TTC549 (cell line): Measurements from ENCODE around the gene HINT3.
"Not testable (repeated sequence)": the region's sequence is repeated elsewhere in the genome, so short reads cannot be mapped to it uniquely, and the experiment has no call there.

ENCODE experiments used
- FAIRE-seq: peaks from 2 replicates; lab custom pipeline; 2012; peaks lifted over from hg19 to GRCh38; lab: Jason Lieb, UNC

The HINT3 gene

GRCh38 chr6:125962900-125963497, 6.4 kb downstream of the HINT3 start:
- no peak for FAIRE-seq

- no peak for FAIRE-seq
Measured at GRCh38 chr6:125963817-125964216, 7.2 kb downstream of the HINT3 start.

GRCh38 chr6:125966569-125966968, 10.0 kb downstream of the HINT3 start:
- no peak for FAIRE-seq

GRCh38 chr6:125968493-125968892, 11.9 kb downstream of the HINT3 start:
- no peak for FAIRE-seq

- no peak for FAIRE-seq
Measured at GRCh38 chr6:125970760-125971159, 14.2 kb downstream of the HINT3 start.

GRCh38 chr6:125972478-125972877, 15.9 kb downstream of the HINT3 start:
- FAIRE-seq, result not testable (repeated sequence)

- peak; percentile 90 for FAIRE-seq
Measured at GRCh38 chr6:125974214-125974866, 17.8 kb downstream of the HINT3 start.

- no peak for FAIRE-seq
Measured at GRCh38 chr6:125979101-125979500, 22.5 kb downstream of the HINT3 start.

GRCh38 chr6:125981571-125982185, 25.1 kb downstream of the HINT3 start:
- no peak for FAIRE-seq

- FAIRE-seq, result no peak
Measured at GRCh38 chr6:125983246-125983945, 26.8 kb downstream of the HINT3 start.

GRCh38 chr6:125984311-125984710, 27.7 kb downstream of the HINT3 start:
- FAIRE-seq, result no peak

GRCh38 chr6:125985522-125985921, 29.0 kb downstream of the HINT3 start:
- FAIRE-seq, result no peak

GRCh38 chr6:125985979-125986300, 29.4 kb downstream of the HINT3 start:
- no peak for FAIRE-seq

- FAIRE-seq, result no peak
Measured at GRCh38 chr6:125986301-125987025, 29.9 kb downstream of the HINT3 start, which contains the start of gene TRMT11. TSS of gene TRMT11 (plus strand) at chr6:125986540. CDS start at chr6:125986551, 11 bp downstream.

- FAIRE-seq, result no peak
Measured at GRCh38 chr6:125987026-125987617, 30.6 kb downstream of the HINT3 start.

GRCh38 chr6:125988280-125988679, 31.7 kb downstream of the HINT3 start:
- FAIRE-seq, result no peak

GRCh38 chr6:125989631-125990030, 33.1 kb downstream of the HINT3 start:
- no peak for FAIRE-seq

- FAIRE-seq, result no peak
Measured at GRCh38 chr6:125991653-125992052, 35.1 kb downstream of the HINT3 start.

GRCh38 chr6:125994670-125995488, 38.3 kb downstream of the HINT3 start:
- FAIRE-seq, result no peak

GRCh38 chr6:125995972-125996580, 39.5 kb downstream of the HINT3 start:
- peak; percentile 56 for FAIRE-seq
